Measurements from ENCODE around the gene C16orf96. TPM values are rescaled to one million over a fixed set of nuclear protein-coding genes. Genes with fewer than 3 reads are reported as not detected.

Gene C16orf96
- total RNA-seq, 1 experiment from 2014 or later = 1.4 TPM

GRCh38 chr16:4520913-4521312 is 35.2 kb upstream of the C16orf96 start:
- no peaks in the 10 kb centered on the region for H3K9me3 Mint-ChIP-seq
- Histone ChIP-seq H2BK20ac (ENCODE audit: low read depth, low read length, poor library complexity, severe bottlenecking) (no peak overlapping the region), H3K14ac (ENCODE audit: insufficient read depth, low read length) (no peak overlapping the region; the same call in 1 of the 2 replicates), H3K27me3 (ENCODE audit: insufficient read depth, low read length) (no peaks in the 10 kb centered on the region), H2AFZ (ENCODE audit: low read length) (no peak overlapping the region), H2AK5ac (ENCODE audit: insufficient read length, low read length) (no peak overlapping the region), H3K9ac (ENCODE audit: extremely low read depth, insufficient read length, low read length) (no peak overlapping the region), H2BK12ac (ENCODE audit: insufficient read length, low read depth, low read length) (no peak overlapping the region), H3T11ph (ENCODE audit: low read length) (no peak overlapping the region), H4K20me1 (ENCODE audit: control insufficient read depth, insufficient read depth, insufficient read length) (no peaks in the 10 kb centered on the region), H3K27ac (ENCODE audit: insufficient read length, low read depth, low read length) (no peak overlapping the region), H4K5ac (ENCODE audit: insufficient read length, low read depth, low read length) (no peak overlapping the region), H3K9me3 (ENCODE audit: control insufficient read depth, low read depth, low read length) (no peaks in the 10 kb centered on the region), H3K4me1 (ENCODE audit: insufficient read depth, low read length) (0 out of 2 replicates have a peak, but pooled peaks cover 3% of the 10 kb centered on the region), H3K23ac (ENCODE audit: insufficient read length, low read depth, low read length) (no peak overlapping the region), H3K4ac (ENCODE audit: low read depth, low read length) (no peak overlapping the region), H3K4me2 (ENCODE audit: insufficient read depth, insufficient read length, low read length) (no peak overlapping the region), H2BK5ac (ENCODE audit: insufficient read length, low read length) (no peak overlapping the region), H2BK15ac (ENCODE audit: low read depth, low read length) (no peak overlapping the region), H2BK120ac (ENCODE audit: low read depth, low read length, poor library complexity, severe bottlenecking) (no peak overlapping the region), H4K8ac (replicated peaks; ENCODE audit: insufficient read length, low read depth, low read length) (no peak overlapping the region), H3K79me2 (ENCODE audit: insufficient read depth, low read length) (0 out of 2 replicates have a peak, but pooled peaks cover 2% of the 10 kb centered on the region), H3K18ac (ENCODE audit: insufficient read length, low read depth, low read length) (no peak overlapping the region), H3K79me1 (ENCODE audit: insufficient read depth, low read depth, low read length, poor library complexity, severe bottlenecking) (no peaks in the 10 kb centered on the region), H3K23me2 (ENCODE audit: insufficient read length, low read depth, low read length, poor library complexity, severe bottlenecking) (no peaks in the 10 kb centered on the region), H4K91ac (ENCODE audit: insufficient read length, low read depth, low read length) (no peak overlapping the region), H3K56ac (ENCODE audit: insufficient read length, low read depth, low read length) (no peak overlapping the region)
- peak overlapping the region; percentile 53 to 68 (median 61); a peak in 3 of 7 replicates for H3K27ac Mint-ChIP-seq
- WGBS (ENCODE audit: extremely low coverage, insufficient read length, low lambda C conversion rate) = no CpG with 5 or more reads among the region's 7 CpGs
- peaks cover 2% of the 10 kb centered on the region; the same call in 1 of the 2 replicates for H3K27me3 Mint-ChIP-seq (ENCODE audit: low read depth)
- no peak for TF ChIP-seq CTCF (conservative IDR thresholded peaks at IDR 0.05)
- H3K4me3 Mint-ChIP-seq = no peak overlapping the region
- H3K36me3 Mint-ChIP-seq (ENCODE audit: insufficient read depth in 1 of 3, low read depth in 3 of 3) = peaks cover 0 to 4% (median 0%) of the 10 kb centered on the region in 3 experiments; a peak in 3 of 7 replicates
- H3K4me1 Mint-ChIP-seq = peaks cover 38 to 57% of the 10 kb centered on the region in 2 experiments
- no peak for DNase-seq
